GM18511 (cell line): Measurements from ENCODE around the gene CBX8.

ENCODE experiments used
- ATAC-seq: cut with Tn5 transposase; IDR thresholded peaks from one replicate; pipeline ENCODE4 v1.9.1; 2021; ENCODE audit warnings: mild to moderate bottlenecking, moderate library complexity; ENCODE audit not compliant: unreplicated experiment

Gene CBX8

DNA sequence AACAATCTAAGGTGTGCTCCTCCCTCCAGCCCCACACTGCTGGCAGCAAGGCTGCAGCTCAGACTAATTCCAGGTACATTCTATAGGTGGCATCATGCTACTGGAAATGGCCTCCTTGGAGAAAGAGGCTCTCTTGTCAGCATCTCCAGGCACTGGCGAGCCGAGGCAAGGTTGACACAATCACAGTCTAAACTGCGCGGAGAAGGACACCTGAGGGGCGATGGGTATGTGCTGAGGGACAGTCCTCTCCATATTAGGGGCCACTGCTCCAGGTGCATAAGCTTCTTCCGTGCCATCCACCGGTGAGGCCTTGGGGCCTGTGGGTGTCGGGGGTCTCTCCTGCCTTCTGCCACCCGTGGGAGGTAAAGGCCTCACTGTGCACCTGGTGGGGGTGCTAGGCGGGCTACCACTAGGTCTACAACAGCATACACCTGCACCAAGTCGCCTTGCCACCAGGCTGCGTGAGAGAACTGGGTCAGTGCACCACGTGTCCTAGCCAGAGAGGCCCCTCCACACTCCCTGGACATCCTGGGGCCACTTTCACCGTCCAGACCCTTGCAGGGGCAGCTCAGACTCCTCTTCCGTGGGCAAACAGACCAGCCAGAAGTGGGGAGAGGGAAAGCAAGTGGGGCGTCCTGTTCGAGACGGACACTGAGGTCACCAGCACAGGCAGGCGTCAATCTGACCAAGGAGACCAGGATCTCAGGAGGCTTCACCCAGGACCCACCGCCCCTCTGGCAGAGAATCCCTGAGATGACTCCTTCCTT is 12.1 kb upstream of the CBX8 start:
- ATAC-seq = no peak

DNA sequence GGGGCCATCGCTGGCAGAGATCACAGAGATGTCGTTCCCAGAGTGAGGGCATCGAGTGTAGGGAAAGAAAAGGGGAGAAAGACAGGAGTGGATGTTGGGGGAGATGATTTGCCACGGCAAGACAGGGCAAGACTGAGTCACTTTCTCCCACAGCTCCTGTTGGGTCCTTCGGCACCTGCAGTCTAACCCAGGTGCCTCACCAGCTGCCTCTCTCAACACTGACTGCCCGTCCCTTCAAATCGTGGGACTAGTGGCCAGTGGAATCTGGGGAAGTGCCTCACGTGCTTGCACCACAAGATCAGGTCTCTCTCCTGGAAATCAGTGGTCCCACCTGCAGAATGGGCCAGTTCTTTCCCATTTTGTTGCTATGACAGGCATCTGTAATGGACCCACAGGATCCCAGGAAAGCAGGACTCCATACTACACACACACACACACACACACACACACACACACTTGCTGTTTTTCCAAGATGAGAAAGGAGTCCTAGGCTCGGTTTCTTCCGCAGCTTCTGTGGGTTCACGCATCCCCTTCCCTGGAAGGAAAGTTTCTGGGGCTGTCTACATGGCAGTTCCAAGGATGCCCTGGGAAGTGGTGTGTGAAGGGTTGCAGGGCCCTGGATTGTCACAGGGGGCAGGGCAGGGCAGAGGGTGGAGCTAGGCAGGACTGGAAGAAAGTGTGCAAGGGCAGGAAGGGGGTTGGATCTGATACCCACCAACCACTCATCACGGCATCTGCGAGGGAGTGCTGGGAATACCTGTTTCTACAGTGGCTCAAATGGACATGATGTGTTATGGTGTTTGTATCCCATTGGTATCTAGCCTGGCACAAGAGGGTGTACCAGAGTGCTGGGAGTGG is 10.2 kb upstream of the CBX8 start:
- no peak for ATAC-seq

DNA sequence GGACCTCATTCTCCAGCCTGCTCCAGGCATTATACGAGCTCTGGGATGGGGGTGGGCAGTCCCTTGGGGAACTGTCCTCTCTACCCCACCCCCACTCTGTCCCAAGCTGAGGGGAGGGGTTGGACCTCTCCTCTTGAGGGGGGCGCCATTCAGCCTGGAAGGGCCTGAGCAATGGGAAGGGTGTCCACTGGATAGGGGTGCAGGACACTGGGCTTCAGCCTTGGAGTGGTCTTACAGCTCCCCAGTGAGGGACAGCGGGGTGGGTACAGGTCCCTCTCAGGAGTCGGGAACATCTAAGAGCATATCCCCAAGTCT is 9.5 kb upstream of the CBX8 start:
- ATAC-seq = no peak

- no peak for ATAC-seq
These were observed 8.2 kb upstream of the CBX8 start for GRCh38 chr17:79804856-79805696.

DNA sequence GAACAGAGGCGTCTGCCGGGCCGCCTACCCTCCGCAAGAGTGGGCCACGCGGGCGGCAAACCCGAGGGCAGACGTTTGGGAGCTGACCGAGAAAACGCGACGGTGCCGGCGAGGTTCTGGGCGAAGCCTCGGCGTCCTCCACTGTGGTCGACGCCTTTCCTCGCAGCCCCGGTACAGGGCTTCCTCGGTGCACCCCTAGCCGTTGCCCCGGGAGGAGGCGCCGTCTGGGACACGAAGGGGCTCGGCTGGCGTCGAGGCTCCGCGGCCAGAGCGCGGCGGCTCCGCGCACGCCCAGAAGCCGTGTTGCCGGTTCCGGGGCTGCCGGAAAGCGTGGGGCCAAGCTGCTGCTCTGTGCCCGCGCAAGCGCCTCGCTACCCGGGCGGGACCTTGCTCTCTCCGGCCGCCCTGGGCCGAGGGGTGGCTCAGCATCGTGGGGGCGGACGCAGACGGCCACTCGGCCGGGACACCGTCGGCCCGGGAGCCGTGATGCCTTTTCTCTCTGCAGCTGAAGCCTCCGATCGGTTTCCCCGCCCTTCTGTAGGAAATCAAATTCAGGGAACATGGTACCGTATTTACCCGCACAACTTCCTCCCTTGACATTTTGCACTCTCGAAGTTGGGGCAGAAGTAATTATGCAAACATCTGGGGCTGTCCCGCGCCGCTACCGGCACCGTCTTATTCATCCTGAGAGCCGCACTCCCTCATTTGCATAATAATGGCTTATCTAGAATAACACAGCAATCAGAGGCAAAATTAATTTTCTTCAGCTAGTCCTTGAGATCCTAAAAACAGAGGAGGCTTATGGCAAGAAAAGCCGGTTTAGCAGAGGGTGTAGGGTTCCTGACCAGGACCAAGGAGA is 7.3 kb upstream of the CBX8 start:
- ATAC-seq = peak; percentile 65

- no peak for ATAC-seq
These were observed 6.6 kb upstream of the CBX8 start for GRCh38 chr17:79803421-79803996.

GRCh38 chr17:79802736-79803420 is 6.0 kb upstream of the CBX8 start:
- no peak for ATAC-seq

DNA sequence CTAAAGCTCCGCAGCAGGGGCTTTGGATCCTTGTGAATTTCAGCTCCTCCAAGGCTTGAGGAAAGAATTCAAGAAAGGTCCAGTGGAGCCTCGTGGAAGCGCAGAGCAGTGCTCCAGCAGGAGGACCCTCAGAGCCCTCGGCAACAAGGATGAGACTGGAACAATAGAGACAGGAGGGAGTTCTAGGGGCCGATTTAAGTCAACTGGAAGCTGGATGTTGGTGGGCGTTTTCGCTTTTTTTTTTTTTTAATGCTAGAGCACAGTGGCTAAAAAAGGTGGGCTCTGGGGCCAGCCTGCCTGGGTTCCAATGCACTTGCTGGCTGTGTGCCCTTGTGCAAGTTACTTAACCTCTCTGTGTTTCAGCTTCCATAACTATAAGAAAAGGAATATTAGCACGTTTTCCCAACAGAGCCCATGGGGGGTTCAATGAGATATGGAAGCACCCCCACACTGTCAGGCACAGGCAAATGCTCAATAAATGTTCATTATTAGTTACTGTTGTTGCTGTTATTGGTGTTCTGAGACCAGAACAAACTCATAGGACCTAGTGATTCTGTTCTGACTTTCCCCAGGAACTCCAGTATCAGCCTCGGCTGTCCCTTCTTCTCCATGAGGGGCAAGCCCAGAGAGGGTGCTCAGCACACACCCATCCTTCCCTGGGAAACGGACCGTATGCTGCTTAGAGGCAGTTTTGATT is 5.3 kb upstream of the CBX8 start:
- ATAC-seq = no peak

DNA sequence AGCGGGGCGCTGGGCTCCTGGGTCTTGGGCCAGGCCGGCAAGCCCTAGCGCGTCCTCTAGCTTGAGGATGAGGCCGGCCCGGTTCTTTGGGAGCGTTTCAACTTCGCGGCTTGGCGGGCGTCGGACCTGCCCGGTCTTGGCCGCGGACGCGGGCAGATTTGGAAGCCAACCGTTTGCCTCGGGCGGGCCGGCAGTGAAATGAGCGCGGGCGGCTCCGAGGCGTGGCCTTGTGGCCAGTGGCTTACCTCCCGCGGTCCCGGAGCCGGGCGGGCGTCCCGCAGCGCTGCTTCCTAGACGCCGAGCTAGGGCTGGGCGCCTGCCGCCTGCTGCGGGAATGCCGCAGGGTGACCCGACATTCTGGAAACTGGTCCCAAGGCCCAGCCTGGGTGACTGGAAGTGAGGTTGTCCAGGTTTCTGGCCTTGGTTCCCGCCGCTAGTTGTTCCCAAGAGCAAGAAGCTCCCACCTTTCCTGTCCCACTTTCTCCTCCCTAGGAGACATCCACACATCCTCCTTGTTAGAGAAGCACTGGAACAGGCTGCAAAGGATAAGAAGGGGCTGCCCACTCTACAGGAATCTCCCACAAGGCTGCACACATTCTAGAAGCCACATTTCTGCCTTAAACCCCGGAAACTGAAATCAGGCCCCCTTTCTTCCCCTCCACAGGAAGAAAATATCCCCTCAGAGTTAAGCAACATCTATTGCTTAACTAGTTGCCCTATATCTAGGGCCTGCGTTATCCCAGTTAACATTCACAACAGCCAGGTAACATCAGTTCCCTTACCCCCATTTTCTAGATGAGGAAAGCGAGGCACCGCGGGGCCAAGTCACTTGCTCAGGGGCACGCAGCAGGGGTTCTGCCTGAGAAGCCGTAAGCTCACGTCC is 4.5 kb upstream of the CBX8 start:
- ATAC-seq = no peak

DNA sequence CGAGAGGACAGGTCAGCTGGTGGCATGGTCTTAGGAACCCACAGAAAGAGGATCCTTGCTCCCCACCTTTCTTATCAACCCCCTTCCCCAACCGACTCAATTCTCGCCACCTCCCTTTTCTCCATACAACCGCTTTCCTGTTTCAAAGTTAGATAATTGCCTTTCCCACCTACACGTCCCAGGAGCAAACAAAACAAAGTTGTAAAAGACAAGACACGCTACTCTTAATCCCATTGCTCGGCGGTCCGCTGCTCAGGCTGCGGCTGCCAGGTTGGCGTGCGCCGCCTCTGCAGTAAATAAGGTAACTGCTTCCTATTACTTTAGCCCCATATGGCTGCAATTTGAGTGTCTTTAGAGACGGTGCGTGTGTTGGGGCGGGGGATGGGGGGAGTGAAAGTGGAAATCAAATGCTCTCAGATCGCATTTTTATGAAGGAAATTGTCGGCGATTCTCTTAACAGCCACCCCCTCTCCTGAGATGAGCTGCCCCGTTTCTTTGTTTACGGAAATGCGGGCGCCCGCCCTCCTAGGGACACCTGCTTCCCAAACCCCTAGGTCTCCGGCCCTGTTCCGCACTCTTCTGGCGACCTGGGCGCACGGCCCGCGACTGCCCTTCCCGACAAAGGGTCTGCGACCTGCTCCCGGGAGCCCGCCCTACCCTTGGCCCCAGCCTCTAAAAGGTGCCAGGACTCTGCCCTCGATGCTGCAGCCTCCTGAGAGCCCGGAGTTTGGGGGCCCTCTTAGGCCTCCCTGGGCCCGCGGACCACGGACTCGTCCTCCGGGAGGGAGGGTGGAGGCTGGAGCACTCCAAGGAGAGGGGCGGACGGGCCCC is 3.7 kb upstream of the CBX8 start:
- ATAC-seq = no peak

DNA sequence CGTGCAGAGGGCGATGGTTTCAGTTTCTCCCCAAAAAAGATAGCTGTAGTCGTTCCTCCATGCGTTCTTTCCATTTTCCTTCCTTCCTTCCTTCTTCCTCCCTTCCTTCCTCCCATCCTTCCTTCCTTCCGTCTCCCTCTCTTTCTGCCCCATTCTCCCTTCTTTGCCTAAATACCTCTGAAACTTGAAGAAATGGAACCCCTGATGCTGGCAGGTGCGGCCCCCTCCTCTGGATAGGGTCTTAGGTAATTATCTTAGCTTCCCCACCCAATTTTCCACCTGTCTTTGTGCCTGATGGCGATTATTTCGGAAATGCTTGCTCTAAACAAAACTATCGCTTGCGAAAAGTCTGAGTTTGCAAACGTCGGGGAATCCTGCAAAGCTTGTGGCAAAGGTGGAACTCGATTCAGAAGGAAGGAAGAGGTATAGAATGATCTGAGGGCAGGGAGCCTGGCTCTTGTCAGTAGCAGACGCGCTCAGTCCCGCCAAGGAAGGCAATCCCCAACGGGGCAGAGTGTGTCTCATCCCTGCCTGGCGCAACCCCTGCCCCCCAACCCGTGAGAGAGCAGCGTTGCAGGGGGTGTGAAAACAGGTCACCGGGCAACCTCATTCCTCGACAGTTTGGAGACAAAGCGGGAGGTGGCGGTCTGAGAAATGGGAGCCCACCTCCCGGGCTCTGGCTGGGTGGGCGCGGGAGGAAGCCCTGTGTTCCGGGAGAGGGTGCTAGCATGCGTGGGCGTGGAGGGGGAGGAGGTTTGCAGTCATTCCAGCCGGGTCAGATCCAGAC is 2.9 kb upstream of the CBX8 start:
- ATAC-seq = no peak

GRCh38 chr17:79799174-79799537 is 2.3 kb upstream of the CBX8 start:
- ATAC-seq = no peak

DNA sequence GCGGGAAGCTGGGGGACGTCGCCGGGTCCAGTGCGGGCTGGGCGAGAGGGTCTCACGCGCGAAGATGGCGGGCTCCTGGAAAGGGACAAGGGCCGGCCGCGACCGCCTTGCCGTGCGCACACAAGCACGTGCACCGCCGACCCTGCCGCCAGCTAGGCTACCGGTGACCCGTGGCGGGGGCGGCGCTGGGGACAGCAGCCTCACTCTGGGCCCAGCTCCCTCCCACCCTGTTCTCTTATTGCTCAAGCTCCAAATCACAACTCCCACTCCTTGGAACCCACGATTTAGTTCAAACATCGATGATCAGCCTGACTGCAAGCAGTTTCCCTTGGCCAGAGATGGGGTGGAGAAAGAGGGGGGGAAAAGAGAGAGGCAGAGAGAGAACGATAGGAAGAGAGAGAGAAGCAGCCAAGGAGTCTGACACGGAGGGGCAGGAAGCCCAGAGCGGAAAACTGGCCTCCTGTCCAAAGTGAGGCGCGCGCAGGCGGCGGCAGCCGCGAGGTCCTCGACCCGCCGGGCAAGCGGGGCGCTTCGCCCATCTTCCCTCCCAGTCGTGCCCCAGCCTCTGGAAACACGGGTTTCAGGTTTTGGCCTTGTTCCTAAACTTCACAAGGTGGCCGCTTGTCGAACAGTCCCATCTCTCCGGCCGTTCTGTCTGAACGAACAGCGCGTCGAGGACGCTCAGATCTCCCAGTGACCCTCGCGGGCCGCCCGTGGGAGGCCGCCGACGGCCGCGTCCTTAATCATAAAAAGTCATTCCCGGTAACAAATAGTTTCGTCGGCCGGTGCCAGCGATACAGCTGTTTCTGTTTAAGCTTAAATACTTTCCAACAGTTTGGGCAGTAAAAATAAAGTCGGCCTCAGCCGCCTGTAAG is 1.7 kb upstream of the CBX8 start:
- no peak for ATAC-seq

- peak; percentile 20 for ATAC-seq
These were observed 818 bp upstream of the CBX8 start for GRCh38 chr17:79797492-79798298.

DNA sequence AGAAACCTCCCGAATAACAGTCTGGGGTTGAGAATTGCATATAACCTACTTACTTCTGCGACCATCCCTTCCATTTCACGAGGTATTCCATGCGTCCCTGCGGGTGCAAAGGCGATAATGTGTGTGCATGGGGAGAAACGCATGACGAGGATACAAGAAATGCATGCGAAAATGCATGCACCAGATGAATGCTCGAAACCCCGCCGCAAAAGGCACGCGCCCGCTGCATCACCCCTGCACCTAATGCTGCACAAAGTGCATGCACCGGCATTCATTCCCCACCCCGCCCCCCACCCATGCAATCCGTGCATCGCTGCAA is 474 bp downstream of the CBX8 start:
- no peak for ATAC-seq
